H1 (cell line): ENCODE measurements around the gene UGT3A1. TPM values are rescaled to one million over a fixed set of nuclear protein-coding genes. Genes with fewer than 3 reads are reported as not detected.

ENCODE experiments used
- CBX8 ChIP-seq: fragments of 300-800, 300-1000 bp; sonication (generic); IDR thresholded peaks from 2 replicates; pipeline ENCODE4 v1.7.1; 2016; ENCODE audit warnings: low read depth, low read length, borderline replicate concordance
- CEBPB ChIP-seq: IDR thresholded peaks from 2 replicates; pipeline ENCODE4 v1.6.1; 2012; ENCODE audit warnings: low read depth, low read length
- polyA plus RNA-seq, 7 experiments: library from polyadenylated mRNA; depleted of rRNA in 3 of 7; stranded (reverse) in 5 of 7; unstranded in 2 of 7; fragments of >200 nt in 5 of 7; fragments of 200-250 nt in 2 of 7; gene quantifications; 1 replicate in 5 of 7; 2 replicates in 1 of 7; 4 replicates in 1 of 7; pipeline versions ENCODE4 v1.2.1 to v1.2.3, GENCODE V29; 2011 to 2013; ENCODE audit warnings: missing spikeins in 2 of 7, mixed read lengths in 2 of 7
- total RNA-seq: library from RNA; stranded (reverse); fragmentation: NEBNext Ultra II Directional; extraction: Animal tissue kit (Norgen Biotek cat#: 25700); gene quantifications from 2 replicates; pipeline ENCODE4 v1.2.1, GENCODE V29; 2021

The UGT3A1 gene
- total and polyA plus RNA-seq, 2 of the 8 experiments (the other 6 are each of a cell fraction or from before 2014, with no cell fraction given) = 2.4 to 3.4 TPM

GRCh38 chr5:36017004-36017403, 25.8 kb upstream of the UGT3A1 start (continued):
- TF ChIP-seq CEBPB (no peak), CBX8 (no peak)
